ENCODE results near the gene ZNF625.

Gene ZNF625

DNA sequence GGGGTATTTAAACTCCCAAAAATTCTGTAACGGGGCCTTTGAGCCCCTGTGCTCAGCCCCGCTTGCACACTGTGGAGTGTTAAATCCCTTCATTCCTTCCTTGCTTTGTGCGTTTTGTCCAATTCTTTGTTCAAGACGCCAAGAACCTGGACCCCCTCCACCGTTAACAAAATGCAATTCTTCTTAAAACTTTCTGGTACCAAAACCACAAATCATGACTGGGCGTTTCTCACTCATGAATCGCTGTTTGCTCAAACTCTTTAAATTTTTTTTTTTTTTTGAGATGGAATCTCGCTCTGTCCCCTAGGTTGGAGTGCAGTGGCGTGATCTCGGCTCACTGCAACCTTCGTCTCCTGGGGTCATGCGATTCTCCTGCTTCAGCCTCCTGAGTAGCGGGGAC, 17.3 kb downstream of the ZNF625 start:
- TF ChIP-seq, protein P1, sequence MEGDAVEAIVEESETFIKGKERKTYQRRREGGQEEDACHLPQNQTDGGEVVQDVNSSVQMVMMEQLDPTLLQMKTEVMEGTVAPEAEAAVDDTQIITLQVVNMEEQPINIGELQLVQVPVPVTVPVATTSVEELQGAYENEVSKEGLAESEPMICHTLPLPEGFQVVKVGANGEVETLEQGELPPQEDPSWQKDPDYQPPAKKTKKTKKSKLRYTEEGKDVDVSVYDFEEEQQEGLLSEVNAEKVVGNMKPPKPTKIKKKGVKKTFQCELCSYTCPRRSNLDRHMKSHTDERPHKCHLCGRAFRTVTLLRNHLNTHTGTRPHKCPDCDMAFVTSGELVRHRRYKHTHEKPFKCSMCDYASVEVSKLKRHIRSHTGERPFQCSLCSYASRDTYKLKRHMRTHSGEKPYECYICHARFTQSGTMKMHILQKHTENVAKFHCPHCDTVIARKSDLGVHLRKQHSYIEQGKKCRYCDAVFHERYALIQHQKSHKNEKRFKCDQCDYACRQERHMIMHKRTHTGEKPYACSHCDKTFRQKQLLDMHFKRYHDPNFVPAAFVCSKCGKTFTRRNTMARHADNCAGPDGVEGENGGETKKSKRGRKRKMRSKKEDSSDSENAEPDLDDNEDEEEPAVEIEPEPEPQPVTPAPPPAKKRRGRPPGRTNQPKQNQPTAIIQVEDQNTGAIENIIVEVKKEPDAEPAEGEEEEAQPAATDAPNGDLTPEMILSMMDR (IDR thresholded peaks at IDR 0.05; ENCODE audit: low read depth, low read length): no peak
- H3K4me3 ChIP-seq (ENCODE audit: low read depth, low read length): peak overlapping the region; percentile 78
- peak; percentile 19 for DNase-seq (ENCODE audit: low read depth, low spot score)
- in situ Hi-C loops (cut with HindIII; ENCODE audit: low sequenced_read_pairs): no loop called here

DNA sequence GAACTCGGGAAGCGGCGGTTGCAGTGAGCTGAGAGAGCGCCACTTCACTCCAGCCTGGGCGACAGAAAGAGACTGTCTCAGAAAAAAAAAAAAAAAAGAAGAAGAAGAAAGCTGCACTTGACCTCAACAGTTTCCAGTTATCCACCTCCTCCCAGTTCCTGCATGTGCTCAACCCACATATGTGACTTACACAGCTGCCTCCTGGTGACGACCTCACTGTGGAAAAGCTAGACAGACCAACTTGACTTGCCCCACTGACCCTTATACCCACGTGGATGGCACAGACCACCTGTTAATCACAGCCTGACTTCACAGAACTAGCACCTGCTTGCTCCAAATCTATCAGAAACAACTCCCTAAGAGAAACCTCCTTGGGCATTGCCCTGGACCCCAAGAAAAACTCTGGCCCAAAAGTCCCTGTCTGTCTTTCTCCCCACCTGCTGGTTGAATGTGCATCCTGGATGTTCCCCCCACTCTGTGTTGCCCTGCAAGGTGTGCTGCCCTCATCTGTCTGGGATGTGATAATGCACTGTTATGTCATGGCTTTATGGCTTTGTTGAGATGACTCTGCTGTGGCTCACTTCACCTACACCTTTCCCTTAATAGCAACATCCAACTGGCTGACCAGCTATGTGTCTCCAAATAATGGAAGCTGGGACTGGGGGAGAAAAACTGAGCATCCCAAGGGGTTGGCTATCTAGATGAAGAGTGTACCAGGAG, 19.2 kb downstream of the ZNF625 start:
- no peak overlapping the region for H3K4me3 ChIP-seq (ENCODE audit: low read depth, low read length)
- in situ Hi-C loops (cut with HindIII; ENCODE audit: low sequenced_read_pairs): no loop called here
- no peak for DNase-seq (ENCODE audit: low read depth, low spot score)
- TF ChIP-seq, protein P1 (IDR thresholded peaks at IDR 0.05; ENCODE audit: low read depth, low read length): no peak

DNA sequence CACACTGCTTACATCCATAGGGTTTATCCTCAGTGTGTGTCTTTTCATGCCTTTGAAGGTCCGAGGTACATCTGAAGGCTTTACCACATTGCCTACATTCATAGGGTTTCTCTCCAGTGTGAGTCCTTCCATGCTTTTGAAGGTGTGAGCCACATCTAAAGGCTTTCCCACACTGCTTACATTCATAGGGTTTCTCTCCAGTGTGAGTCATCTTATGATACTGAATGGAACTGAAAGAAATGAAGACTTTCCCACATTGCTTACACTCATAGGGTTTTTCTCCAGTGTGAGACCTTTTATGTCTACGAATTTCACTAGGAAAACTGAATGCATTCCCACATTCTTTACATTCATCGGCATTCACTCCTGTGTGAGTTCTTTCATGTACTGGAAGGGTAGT, 23.5 kb downstream of the ZNF625 start:
- in situ Hi-C loops (cut with HindIII; ENCODE audit: low sequenced_read_pairs): no loop called here
- H3K4me3 ChIP-seq (ENCODE audit: low read depth, low read length): no peak overlapping the region
- peak; percentile 22 for DNase-seq (ENCODE audit: low read depth, low spot score)
- TF ChIP-seq, protein P1 (IDR thresholded peaks at IDR 0.05; ENCODE audit: low read depth, low read length): no peak

DNA sequence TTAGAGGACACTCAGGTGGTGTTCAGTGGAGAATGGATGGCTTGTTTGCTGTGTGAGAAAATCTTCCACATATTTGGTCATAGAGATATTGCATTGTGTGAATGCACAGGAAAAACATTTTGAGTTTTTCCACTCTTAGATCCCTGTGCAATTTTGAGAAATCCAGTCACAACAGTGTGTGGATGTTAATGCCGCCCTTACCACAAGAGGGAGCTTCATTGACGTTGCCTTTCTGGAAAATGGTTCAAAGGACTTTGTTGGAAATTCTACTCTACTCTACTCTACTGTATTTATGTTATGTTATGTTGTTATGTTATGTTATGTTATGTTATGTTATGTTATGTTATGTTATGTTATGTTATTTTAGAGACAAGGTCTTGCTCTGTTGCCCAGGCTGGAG, 29.8 kb downstream of the ZNF625 start:
- H3K4me3 ChIP-seq (ENCODE audit: low read depth, low read length): no peak overlapping the region
- in situ Hi-C loops (cut with HindIII; ENCODE audit: low sequenced_read_pairs): no loop called here
- TF ChIP-seq, protein P1 (IDR thresholded peaks at IDR 0.05; ENCODE audit: low read depth, low read length): peak; percentile 36
- no peak for DNase-seq (ENCODE audit: low read depth, low spot score)

DNA sequence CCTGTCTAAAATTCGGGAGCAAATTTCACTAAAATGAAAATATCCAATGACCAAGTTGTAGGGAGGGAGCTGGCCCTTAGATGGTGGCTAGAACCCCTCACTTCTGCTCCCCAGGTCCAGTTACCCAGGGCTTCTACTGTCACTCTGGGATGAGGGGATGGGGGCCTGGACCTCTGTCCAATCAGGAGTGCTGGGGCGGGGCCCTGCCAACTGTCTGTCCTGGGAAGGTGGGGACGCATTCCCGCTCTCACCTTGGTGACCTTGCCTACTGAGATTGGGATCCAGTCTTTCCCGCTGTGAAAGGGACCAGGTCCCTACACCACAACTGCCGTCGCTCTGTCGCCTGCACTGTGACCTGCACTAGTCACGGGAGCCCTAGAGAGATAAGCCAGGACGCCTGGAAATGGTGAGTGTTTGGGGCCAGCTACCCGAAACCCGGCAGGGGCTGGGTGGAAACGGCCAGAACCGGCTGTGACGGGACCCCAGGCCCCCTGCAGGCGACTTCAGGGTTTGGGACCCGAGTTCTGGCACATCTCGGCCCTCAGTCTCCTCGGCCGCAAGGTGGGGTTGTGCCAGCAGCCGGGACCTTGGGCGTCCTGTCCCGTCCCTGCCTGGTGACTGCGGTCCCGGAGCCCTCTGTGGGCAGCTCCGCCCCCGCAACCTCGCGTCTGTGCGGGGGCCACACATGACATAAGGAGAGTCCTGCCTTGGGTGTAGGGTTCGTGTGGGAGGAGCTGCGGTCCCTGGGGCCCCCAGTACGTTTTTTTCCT, 39.1 kb downstream of the ZNF625 start:
- TF ChIP-seq, protein P1 (IDR thresholded peaks at IDR 0.05; ENCODE audit: low read depth, low read length): no peak
- no peak for DNase-seq (ENCODE audit: low read depth, low spot score)
- H3K4me3 ChIP-seq (ENCODE audit: low read depth, low read length): no peak overlapping the region
- in situ Hi-C loops (cut with HindIII; ENCODE audit: low sequenced_read_pairs): no loop called here

DNA sequence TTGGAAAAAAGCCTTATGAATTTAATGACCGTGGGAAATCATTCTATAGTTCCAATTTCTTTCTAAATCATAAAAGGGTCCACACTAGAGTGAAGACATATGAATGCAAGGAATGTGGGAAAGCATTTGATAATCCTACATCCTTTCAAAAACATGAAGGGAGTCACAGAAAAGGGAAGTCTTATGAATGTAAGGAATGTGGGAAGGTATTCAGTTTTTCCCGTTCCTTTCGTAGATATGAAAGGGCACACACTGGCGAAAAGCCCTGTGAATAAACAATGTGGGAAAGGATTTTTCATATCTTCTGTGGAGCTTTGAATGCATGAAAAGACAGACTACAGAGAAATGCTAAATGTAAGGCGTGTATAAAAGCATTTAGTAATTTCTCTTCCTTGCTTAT, 43.4 kb downstream of the ZNF625 start:
- in situ Hi-C loops (cut with HindIII; ENCODE audit: low sequenced_read_pairs): no loop called here
- no peak for DNase-seq (ENCODE audit: low read depth, low spot score)
- no peak overlapping the region for H3K4me3 ChIP-seq (ENCODE audit: low read depth, low read length)
- TF ChIP-seq, protein P1 (IDR thresholded peaks at IDR 0.05; ENCODE audit: low read depth, low read length): no peak

Measured in astrocyte of the spinal cord (primary cell).